GM03348 (cell line): ENCODE data around the gene WDFY4.

Experiments
- DNase-seq: peaks from one replicate; pipeline ENCODE4 v3.0.0; 2012; ENCODE audit warnings: low spot score

The WDFY4 gene

DNA sequence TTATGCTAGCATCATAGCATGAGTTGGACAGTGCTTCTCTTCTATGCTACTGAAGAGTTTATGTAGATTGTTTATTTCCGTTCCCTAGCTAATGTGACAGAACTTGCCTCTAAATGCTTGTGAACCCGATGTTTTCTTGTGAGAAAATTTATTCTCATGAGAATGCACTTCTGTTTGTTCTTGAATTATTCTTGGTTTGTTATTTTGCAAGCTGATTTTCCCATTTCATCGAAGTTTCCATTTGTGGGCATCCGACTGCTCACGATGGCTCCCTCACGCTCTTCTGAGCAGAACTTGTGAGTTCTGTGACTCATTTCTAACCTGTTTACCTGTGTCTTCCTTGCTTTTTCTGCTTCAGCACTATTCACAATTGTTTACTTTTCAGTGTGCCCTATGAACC, 59.9 kb downstream of the WDFY4 start:
- no peak for DNase-seq

GRCh38 chr10:48745662-48746245, 61.1 kb downstream of the WDFY4 start:
- DNase-seq: no peak

GRCh38 chr10:48748573-48748972, 63.9 kb downstream of the WDFY4 start:
- no peak for DNase-seq

GRCh38 chr10:48749254-48749787, 64.6 kb downstream of the WDFY4 start:
- no peak for DNase-seq

GRCh38 chr10:48750019-48750418, 65.3 kb downstream of the WDFY4 start:
- no peak for DNase-seq

- DNase-seq: no peak
Measured at GRCh38 chr10:48750991-48751390, 66.3 kb downstream of the WDFY4 start.

DNA sequence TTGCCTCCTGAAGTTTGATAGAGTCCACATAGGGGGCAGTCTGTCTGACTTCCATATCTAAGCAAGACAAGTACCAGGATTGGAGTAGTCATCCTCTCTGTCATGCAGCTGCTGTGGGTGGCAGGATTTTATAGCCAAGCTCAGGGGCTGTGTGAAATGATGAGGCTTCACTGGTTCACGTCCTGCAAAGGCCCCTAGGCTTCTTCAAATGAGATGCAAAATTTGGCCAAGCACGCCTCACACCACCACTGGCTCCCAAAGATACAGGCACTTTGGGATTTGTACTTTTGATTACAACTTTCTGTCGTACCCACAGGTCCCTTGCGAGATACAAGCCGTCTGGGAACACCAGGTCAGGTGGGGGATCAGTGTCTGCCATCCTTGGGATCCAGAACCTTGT, 67.1 kb downstream of the WDFY4 start:
- DNase-seq: no peak

GRCh38 chr10:48758411-48758810, 73.7 kb downstream of the WDFY4 start:
- DNase-seq: no peak

DNA sequence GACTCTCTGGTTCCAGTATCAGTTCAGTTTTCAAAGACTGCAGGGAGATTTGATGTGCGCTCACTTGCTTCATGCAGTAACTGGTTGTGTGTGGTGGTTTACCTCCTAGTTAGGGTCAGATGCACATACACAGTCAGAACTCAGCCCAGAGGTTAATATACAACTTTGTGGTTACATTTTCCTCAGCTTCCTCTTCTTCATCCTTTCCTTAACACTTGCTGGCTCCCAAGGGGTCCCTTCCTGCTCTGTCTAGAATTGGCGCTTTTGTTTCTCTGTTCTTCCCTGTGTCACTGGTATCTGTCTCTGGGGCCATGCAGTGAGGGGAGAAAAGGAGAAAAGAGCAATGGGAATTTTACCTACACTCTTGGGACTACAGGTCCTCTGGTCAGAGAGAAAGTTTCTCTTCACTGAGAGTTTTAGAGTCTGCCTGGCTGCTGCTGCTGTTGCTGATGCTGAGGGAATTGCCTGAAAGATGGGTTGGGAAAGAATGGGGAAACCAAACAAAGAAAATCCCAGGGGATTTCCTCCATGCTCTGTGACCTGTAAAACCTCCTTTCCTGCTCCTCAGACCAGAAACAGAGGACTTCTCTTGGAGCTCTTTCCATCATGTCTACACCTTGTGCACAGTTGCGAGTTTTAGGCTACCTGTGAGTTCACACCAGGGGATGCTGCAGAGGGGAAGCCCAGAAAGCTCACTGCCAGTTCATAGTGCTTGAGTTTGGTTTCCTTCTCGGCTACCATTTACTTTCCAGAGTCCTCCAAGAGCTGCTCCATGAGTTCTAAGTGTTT, 74.6 kb downstream of the WDFY4 start:
- DNase-seq: no peak

- no peak for DNase-seq
Measured at GRCh38 chr10:48760983-48761382, 76.3 kb downstream of the WDFY4 start.

GRCh38 chr10:48762064-48763042, 77.7 kb downstream of the WDFY4 start:
- DNase-seq: no peak

- no peak for DNase-seq
Measured at GRCh38 chr10:48763403-48763965, 78.8 kb downstream of the WDFY4 start.

- no peak for DNase-seq
Measured at GRCh38 chr10:48764486-48764885, 79.8 kb downstream of the WDFY4 start.

- no peak for DNase-seq
Measured at GRCh38 chr10:48765039-48765438, 80.4 kb downstream of the WDFY4 start.

DNA sequence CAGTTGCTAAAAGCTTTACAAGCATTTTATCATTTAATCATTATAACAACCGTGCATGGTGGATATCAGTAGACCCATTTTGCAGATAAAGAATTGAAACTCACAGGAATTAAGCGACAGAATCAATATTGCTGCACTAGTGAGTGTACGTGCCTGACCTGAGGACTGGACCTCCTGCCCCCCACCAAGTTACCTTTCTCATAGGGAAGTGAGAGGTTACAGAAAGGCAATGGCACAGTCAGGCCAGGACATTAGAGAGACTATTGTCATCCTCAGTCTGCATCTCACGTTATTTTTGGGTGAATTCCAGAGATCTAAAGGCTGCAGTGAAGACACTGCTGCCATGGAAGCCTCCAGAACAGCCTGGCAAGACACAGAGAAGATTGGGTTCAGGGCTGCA, 80.9 kb downstream of the WDFY4 start:
- DNase-seq: no peak

DNA sequence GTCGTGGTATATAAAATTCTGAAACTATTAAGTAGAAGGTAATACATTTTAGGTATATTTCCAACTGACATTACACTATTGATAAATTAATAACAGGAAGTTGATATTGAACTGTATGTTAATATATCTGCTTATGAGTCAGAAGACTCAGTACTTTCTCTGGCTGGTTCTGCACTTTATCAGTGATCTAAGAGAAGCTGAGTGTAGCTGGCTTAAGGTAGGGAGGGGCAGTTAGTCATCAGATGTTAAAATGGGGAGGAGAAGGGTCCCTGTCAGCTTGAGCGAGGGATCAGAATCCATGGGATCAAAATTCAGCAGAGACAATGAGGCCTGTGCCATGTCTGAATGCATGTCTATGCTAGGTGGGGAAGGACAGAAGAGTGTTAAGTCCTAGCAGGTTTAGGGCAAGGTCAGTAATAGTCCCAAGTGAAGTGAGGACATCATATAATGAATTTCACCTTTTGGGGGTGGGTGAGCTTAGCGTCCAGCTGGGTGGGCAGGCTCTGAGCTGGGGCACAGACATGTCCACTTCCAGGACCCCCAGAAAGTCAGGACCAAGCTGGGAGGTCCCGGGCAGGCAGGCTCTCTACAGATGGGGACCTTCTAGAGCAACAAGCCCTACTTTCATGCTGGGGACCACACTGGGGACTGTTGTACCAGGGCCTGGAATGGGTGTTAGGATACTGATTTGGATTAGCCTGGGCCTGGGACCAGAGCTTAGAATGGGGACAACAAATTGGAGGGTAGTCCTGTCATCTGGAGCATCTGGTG, 82.9 kb downstream of the WDFY4 start:
- no peak for DNase-seq

DNA sequence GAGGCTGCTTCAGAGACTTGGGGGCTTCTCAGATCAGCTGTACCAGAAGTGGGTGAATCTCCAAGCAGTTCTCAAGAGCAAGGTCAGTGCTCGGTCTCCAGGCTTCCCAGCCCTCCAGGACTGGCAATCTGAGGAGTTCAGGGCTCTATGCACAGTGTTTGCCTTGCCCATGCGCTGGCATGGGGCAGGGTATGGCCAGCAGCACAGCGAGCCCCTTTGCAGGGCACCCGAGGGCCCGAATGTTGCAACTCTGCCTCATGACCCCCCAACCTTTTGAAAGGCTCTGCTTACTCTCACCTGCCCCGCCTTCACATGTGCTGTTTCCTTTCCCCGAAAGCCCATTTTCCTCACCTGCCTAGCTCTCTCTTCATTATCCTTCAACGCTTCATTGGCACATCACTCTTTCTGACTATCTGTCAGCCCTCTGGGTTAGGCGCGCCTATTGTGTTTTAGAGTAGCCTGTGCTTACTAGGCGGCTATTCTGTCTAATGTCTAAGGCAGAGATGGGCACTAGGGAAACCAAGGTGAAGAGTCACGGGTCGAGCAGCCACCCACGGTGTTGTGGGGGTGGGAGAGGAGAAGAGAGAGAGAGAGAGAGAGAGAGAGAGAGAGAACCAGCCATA, 83.6 kb downstream of the WDFY4 start:
- DNase-seq: no peak

DNA sequence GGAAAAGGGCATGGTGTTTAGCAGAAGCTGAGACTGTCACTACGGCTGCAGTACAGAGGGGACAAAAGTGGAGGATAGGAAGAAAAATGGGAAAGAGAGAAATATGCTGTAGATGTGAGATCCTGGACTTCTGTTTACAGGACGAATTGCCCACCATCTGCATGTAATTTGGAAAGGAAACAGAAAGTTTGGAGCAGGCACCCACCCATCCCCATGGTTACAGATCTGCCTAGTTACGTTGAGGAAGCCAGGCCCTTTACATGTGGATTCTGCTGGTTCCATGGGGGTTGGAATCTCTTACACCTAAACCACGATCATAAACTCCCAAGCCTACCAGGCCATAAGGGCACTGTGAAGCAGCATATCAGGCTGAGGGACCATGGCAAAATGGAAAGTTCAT, 84.3 kb downstream of the WDFY4 start:
- DNase-seq: no peak

DNA sequence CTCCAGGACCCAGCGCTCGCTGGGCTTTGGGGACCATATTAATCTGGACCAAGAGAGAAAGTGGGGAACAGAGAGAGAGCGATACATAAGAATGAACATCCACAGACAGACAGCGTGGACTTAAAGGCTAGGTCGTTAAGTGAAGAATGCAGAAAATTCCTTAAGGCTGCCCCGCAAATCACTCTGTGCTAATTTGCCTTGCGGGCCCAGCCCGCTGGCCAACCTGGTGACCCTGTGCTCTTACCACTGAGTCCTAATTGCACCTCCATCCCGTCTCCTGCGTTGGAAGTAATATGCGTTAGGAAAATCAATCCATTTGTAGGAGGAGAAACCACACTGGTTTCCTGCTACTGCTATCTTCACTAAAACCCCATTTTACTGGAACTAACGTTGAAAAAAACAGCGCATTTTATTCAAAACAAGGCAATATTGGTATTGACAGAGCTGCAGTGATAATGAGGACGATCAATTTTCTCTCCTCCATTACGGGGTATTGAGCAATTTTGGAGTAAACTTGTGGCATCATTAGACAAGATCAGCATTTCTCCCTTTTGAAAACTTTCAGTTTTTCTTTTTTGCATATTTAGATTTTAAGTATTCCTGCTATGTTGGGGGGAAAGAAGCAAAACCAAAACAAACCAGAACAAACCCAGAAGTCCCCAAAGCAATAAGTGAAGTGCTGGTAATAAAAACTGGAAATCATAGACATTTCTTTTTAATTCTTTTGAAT, 85.2 kb downstream of the WDFY4 start:
- DNase-seq: no peak

GRCh38 chr10:48770561-48771089, 86.0 kb downstream of the WDFY4 start:
- DNase-seq: no peak
